HepG2 (cell line): ENCODE data around the gene IRX2.

Experiments
- EP300 ChIP-seq, 3 experiments: sonication (generic) in 1 of 3; formaldehyde crosslinking in 1 of 3; IDR thresholded peaks; 2 replicates each; pipeline versions ENCODE4 v1.5.1 to v1.6.1; 2011 to 2020; ENCODE audit warnings: low read depth in 2 of 3, low read length in 2 of 3, borderline replicate concordance in 1 of 3, improper control_type of control experiment in 1 of 3, mild to moderate bottlenecking in 1 of 3, missing genetic modification reagents in 1 of 3, moderate library complexity in 1 of 3
- MXI1 ChIP-seq: IDR thresholded peaks from 3 replicates; pipeline ENCODE4 v1.6.1; 2012; ENCODE audit warnings: low read depth, low read length, inconsistent platforms, borderline replicate concordance
- POLR2A ChIP-seq, 2 experiments: IDR thresholded peaks; 2 replicates each; pipeline ENCODE4 v1.6.1; 2011; ENCODE audit warnings: low read depth in 2 of 2, low read length in 2 of 2, mild to moderate bottlenecking in 1 of 2, moderate library complexity in 1 of 2; ENCODE audit not compliant: insufficient read depth in 1 of 2
- RFXANK ChIP-seq: IDR thresholded peaks from 2 replicates; pipeline ENCODE4 v1.6.1; 2016
- SAFB2 ChIP-seq: sonication (generic); formaldehyde crosslinking; IDR thresholded peaks from 2 replicates; pipeline ENCODE4 v1.5.1; 2020; ENCODE audit warnings: missing genetic modification reagents, low read depth, mild to moderate bottlenecking, borderline replicate concordance
- ZNF484 ChIP-seq: sonication (generic); formaldehyde crosslinking; IDR thresholded peaks from 2 replicates; pipeline ENCODE4 v1.5.1; 2020; ENCODE audit warnings: mild to moderate bottlenecking, low read depth, missing genetic modification reagents, borderline replicate concordance
- ZSCAN29 ChIP-seq: sonication (generic); formaldehyde crosslinking; conservative IDR thresholded peaks from 2 replicates; pipeline ENCODE4 v1.4.0; 2020; ENCODE audit warnings: mild to moderate bottlenecking, missing genetic modification reagents
- TF ChIP-seq, protein P1 (sequence below): sonication (generic); formaldehyde crosslinking; IDR thresholded peaks from 2 replicates; pipeline ENCODE4 v1.5.0; 2020; ENCODE audit warnings: mild to moderate bottlenecking, missing genetic modification reagents, moderate library complexity
- TF ChIP-seq, protein P2 (sequence below): sonication (generic); formaldehyde crosslinking; IDR thresholded peaks from 2 replicates; pipeline ENCODE4 v1.8.0; 2022; ENCODE audit warnings: mild to moderate bottlenecking, missing genetic modification reagents; ENCODE audit not compliant: insufficient replicate concordance
- TF ChIP-seq, protein P3 (sequence below): sonication (generic); formaldehyde crosslinking; IDR thresholded peaks from 2 replicates; pipeline ENCODE4 v1.4.0; 2020; ENCODE audit warnings: missing genetic modification reagents
- TF ChIP-seq, protein P4 (sequence below): sonication (generic); formaldehyde crosslinking; IDR thresholded peaks from 2 replicates; pipeline ENCODE4 v1.5.1; 2020; ENCODE audit warnings: mild to moderate bottlenecking, missing genetic modification reagents, moderate library complexity

DNA sequence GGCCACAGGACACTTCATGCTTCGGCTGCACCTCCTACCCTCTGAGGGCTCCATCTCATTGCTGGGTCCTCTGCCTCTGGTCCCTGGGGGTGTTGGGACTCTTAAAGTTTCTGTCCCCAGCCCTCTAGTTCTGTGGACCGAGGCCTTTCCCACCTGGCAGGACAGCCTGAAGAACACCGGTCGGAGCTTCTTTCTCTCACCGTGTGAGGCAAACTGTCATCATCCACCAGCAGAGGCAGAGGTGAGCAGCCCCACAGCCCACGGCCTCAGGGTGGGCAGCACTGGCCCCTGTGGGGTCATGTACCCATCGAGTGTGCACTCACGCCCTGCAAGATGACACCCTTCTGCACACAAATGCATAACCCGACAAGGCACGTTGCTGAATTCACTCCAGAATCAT lies 49.9 kb downstream of the IRX2 start:
- TF ChIP-seq EP300 (IDR thresholded peaks at IDR 0.05; ENCODE audit: low read depth in 2 of 2, low read length in 2 of 2) = no peak
- TF ChIP-seq EP300 (CRISPR knock-in tag; IDR thresholded peaks at IDR 0.05; ENCODE audit: borderline replicate concordance) = no peak
- TF ChIP-seq ZNF484 (CRISPR knock-in tag) = no peak
- no peak for TF ChIP-seq POLR2A (IDR thresholded peaks at IDR 0.05; ENCODE audit: insufficient read depth in 1 of 2, low read depth in 2 of 2, low read length in 2 of 2)
- TF ChIP-seq, protein P1, sequence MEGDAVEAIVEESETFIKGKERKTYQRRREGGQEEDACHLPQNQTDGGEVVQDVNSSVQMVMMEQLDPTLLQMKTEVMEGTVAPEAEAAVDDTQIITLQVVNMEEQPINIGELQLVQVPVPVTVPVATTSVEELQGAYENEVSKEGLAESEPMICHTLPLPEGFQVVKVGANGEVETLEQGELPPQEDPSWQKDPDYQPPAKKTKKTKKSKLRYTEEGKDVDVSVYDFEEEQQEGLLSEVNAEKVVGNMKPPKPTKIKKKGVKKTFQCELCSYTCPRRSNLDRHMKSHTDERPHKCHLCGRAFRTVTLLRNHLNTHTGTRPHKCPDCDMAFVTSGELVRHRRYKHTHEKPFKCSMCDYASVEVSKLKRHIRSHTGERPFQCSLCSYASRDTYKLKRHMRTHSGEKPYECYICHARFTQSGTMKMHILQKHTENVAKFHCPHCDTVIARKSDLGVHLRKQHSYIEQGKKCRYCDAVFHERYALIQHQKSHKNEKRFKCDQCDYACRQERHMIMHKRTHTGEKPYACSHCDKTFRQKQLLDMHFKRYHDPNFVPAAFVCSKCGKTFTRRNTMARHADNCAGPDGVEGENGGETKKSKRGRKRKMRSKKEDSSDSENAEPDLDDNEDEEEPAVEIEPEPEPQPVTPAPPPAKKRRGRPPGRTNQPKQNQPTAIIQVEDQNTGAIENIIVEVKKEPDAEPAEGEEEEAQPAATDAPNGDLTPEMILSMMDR (CRISPR knock-in tag) = no peak
- TF ChIP-seq MXI1 = no peak
- TF ChIP-seq SAFB2 (CRISPR knock-in tag) = no peak
- no peak for TF ChIP-seq ZSCAN29 (CRISPR knock-in tag)
- TF ChIP-seq, protein P2, sequence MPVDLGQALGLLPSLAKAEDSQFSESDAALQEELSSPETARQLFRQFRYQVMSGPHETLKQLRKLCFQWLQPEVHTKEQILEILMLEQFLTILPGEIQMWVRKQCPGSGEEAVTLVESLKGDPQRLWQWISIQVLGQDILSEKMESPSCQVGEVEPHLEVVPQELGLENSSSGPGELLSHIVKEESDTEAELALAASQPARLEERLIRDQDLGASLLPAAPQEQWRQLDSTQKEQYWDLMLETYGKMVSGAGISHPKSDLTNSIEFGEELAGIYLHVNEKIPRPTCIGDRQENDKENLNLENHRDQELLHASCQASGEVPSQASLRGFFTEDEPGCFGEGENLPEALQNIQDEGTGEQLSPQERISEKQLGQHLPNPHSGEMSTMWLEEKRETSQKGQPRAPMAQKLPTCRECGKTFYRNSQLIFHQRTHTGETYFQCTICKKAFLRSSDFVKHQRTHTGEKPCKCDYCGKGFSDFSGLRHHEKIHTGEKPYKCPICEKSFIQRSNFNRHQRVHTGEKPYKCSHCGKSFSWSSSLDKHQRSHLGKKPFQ (CRISPR knock-in tag) = no peak
- no peak for TF ChIP-seq RFXANK (CRISPR knock-in tag)
- TF ChIP-seq, protein P3, sequence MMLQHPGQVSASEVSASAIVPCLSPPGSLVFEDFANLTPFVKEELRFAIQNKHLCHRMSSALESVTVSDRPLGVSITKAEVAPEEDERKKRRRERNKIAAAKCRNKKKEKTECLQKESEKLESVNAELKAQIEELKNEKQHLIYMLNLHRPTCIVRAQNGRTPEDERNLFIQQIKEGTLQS (CRISPR knock-in tag) = no peak
- TF ChIP-seq, protein P4, sequence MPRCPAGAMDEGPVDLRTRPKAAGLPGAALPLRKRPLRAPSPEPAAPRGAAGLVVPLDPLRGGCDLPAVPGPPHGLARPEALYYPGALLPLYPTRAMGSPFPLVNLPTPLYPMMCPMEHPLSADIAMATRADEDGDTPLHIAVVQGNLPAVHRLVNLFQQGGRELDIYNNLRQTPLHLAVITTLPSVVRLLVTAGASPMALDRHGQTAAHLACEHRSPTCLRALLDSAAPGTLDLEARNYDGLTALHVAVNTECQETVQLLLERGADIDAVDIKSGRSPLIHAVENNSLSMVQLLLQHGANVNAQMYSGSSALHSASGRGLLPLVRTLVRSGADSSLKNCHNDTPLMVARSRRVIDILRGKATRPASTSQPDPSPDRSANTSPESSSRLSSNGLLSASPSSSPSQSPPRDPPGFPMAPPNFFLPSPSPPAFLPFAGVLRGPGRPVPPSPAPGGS (CRISPR knock-in tag) = no peak
